ENCODE results near the gene FAM83G.
A peak's percentile ranks its signal among the peaks of the same experiment; 100 is the strongest.

Gene FAM83G

GRCh38 chr17:19013806-19014627 lies 9.5 kb upstream of the FAM83G start:
- Histone ChIP-seq H3K27me3 (ENCODE audit: control insufficient read depth, insufficient read depth, low read length) (peaks cover 14% of the 10 kb centered on the region), H3K4me2 (ENCODE audit: low read length) (no peak overlapping the region), H3K36me3 (ENCODE audit: insufficient read depth, low read length) (no peaks in the 10 kb centered on the region), H3K9me3 (replicated peaks; ENCODE audit: low read length) (no peaks in the 10 kb centered on the region), H3K4me3 (ENCODE audit: low read length) (no peak overlapping the region), H3K4me1 (ENCODE audit: control insufficient read depth, insufficient read depth, low read length) (peaks cover 5% of the 10 kb centered on the region), H3K9ac (ENCODE audit: low read depth, low read length) (no peak overlapping the region)

- Histone ChIP-seq H3K4me2 (ENCODE audit: low read length) (no peak overlapping the region), H3K4me3 (ENCODE audit: low read length) (no peak overlapping the region), H3K27me3 (ENCODE audit: control insufficient read depth, insufficient read depth, low read length) (peaks cover 6% of the 10 kb centered on the region), H3K4me1 (ENCODE audit: control insufficient read depth, insufficient read depth, low read length) (peaks cover 5% of the 10 kb centered on the region), H3K36me3 (ENCODE audit: insufficient read depth, low read length) (no peaks in the 10 kb centered on the region), H3K9ac (ENCODE audit: low read depth, low read length) (no peak overlapping the region), H3K9me3 (replicated peaks; ENCODE audit: low read length) (no peaks in the 10 kb centered on the region)
These were observed 8.7 kb upstream of the FAM83G start for GRCh38 chr17:19013226-19013625.

GRCh38 chr17:19012171-19013080 lies 7.9 kb upstream of the FAM83G start:
- Histone ChIP-seq H3K36me3 (ENCODE audit: insufficient read depth, low read length) (no peaks in the 10 kb centered on the region), H3K9ac (ENCODE audit: low read depth, low read length) (no peak overlapping the region), H3K4me1 (ENCODE audit: control insufficient read depth, insufficient read depth, low read length) (peaks cover 5% of the 10 kb centered on the region), H3K4me3 (ENCODE audit: low read length) (no peak overlapping the region), H3K4me2 (ENCODE audit: low read length) (no peak overlapping the region), H3K9me3 (replicated peaks; ENCODE audit: low read length) (no peaks in the 10 kb centered on the region), H3K27me3 (ENCODE audit: control insufficient read depth, insufficient read depth, low read length) (peaks cover 3% of the 10 kb centered on the region)

GRCh38 chr17:19011581-19011980 lies 7.0 kb upstream of the FAM83G start:
- H3K27me3 ChIP-seq (ENCODE audit: control insufficient read depth, insufficient read depth, low read length), result peaks cover 3% of the 10 kb centered on the region
- H3K36me3 ChIP-seq (ENCODE audit: insufficient read depth, low read length), result no peaks in the 10 kb centered on the region
- no peaks in the 10 kb centered on the region for H3K9me3 ChIP-seq (replicated peaks; ENCODE audit: low read length)
- H3K4me2 ChIP-seq (ENCODE audit: low read length), result no peak overlapping the region
- H3K4me3 ChIP-seq (ENCODE audit: low read length), result no peak overlapping the region
- H3K4me1 ChIP-seq (ENCODE audit: control insufficient read depth, insufficient read depth, low read length), result peaks cover 5% of the 10 kb centered on the region
- no peak overlapping the region for H3K9ac ChIP-seq (ENCODE audit: low read depth, low read length)

- Histone ChIP-seq H3K4me3 (ENCODE audit: low read length) (no peak overlapping the region), H3K36me3 (ENCODE audit: insufficient read depth, low read length) (no peaks in the 10 kb centered on the region), H3K4me2 (ENCODE audit: low read length) (no peak overlapping the region), H3K4me1 (ENCODE audit: control insufficient read depth, insufficient read depth, low read length) (peaks cover 5% of the 10 kb centered on the region), H3K27me3 (ENCODE audit: control insufficient read depth, insufficient read depth, low read length) (peaks cover 3% of the 10 kb centered on the region), H3K9me3 (replicated peaks; ENCODE audit: low read length) (no peaks in the 10 kb centered on the region), H3K9ac (ENCODE audit: low read depth, low read length) (no peak overlapping the region)
These were observed 6.4 kb upstream of the FAM83G start for GRCh38 chr17:19010729-19011505.

- no peaks in the 10 kb centered on the region for H3K27me3 ChIP-seq (ENCODE audit: control insufficient read depth, insufficient read depth, low read length)
- no peak overlapping the region for H3K4me3 ChIP-seq (ENCODE audit: low read length)
- peaks cover 8% of the 10 kb centered on the region for H3K4me1 ChIP-seq (ENCODE audit: control insufficient read depth, insufficient read depth, low read length)
These were observed 5.4 kb upstream of the FAM83G start for GRCh38 chr17:19009970-19010369.

GRCh38 chr17:19006698-19007097 lies 2.1 kb upstream of the FAM83G start:
- no peaks in the 10 kb centered on the region for H3K36me3 ChIP-seq (ENCODE audit: insufficient read depth, low read length)
- H3K9me3 ChIP-seq (replicated peaks; ENCODE audit: low read length), result no peaks in the 10 kb centered on the region
- no peak overlapping the region for H3K4me2 ChIP-seq (ENCODE audit: low read length)
- no peaks in the 10 kb centered on the region for H3K27me3 ChIP-seq (ENCODE audit: control insufficient read depth, insufficient read depth, low read length)
- H3K4me1 ChIP-seq (ENCODE audit: control insufficient read depth, insufficient read depth, low read length), result peaks cover 34% of the 10 kb centered on the region
- H3K4me3 ChIP-seq (ENCODE audit: low read length), result no peak overlapping the region
- no peak overlapping the region for H3K9ac ChIP-seq (ENCODE audit: low read depth, low read length)

More at GRCh38 chr17:19009970-19010369, 5.4 kb upstream of the FAM83G start:
- no peaks in the 10 kb centered on the region for H3K36me3 ChIP-seq (ENCODE audit: insufficient read depth, low read length)
- no peak overlapping the region for H3K9ac ChIP-seq (ENCODE audit: low read depth, low read length)
- H3K4me2 ChIP-seq (ENCODE audit: low read length), result no peak overlapping the region
- H3K9me3 ChIP-seq (replicated peaks; ENCODE audit: low read length), result no peaks in the 10 kb centered on the region

GRCh38 chr17:19005789-19006430 lies 1.3 kb upstream of the FAM83G start:
- Histone ChIP-seq H3K4me2 (ENCODE audit: low read length) (no peak overlapping the region), H3K4me1 (ENCODE audit: control insufficient read depth, insufficient read depth, low read length) (peaks cover 36% of the 10 kb centered on the region), H3K4me3 (ENCODE audit: low read length) (no peak overlapping the region), H3K27me3 (ENCODE audit: control insufficient read depth, insufficient read depth, low read length) (no peaks in the 10 kb centered on the region), H3K36me3 (ENCODE audit: insufficient read depth, low read length) (no peaks in the 10 kb centered on the region), H3K9me3 (replicated peaks; ENCODE audit: low read length) (no peaks in the 10 kb centered on the region), H3K9ac (ENCODE audit: low read depth, low read length) (no peak overlapping the region)

- H3K9me3 ChIP-seq (replicated peaks; ENCODE audit: low read length), result no peaks in the 10 kb centered on the region
- peak overlapping the region; percentile 89 for H3K4me2 ChIP-seq (ENCODE audit: low read length)
- peak overlapping the region; percentile 81 for H3K9ac ChIP-seq (ENCODE audit: low read depth, low read length)
- peak overlapping the region; percentile 70 for H3K4me3 ChIP-seq (ENCODE audit: low read length)
- H3K4me1 ChIP-seq (ENCODE audit: control insufficient read depth, insufficient read depth, low read length), result peaks cover 42% of the 10 kb centered on the region
- no peaks in the 10 kb centered on the region for H3K27me3 ChIP-seq (ENCODE audit: control insufficient read depth, insufficient read depth, low read length)
- H3K36me3 ChIP-seq (ENCODE audit: insufficient read depth, low read length), result no peaks in the 10 kb centered on the region
These were observed 691 bp upstream of the FAM83G start for GRCh38 chr17:19005137-19005773.

GRCh38 chr17:19003543-19004420 lies 782 bp downstream of the FAM83G start:
- Histone ChIP-seq H3K4me2 (ENCODE audit: low read length) (peak overlapping the region; percentile 89), H3K9me3 (replicated peaks; ENCODE audit: low read length) (no peaks in the 10 kb centered on the region), H3K4me3 (ENCODE audit: low read length) (peak overlapping the region; percentile 70), H3K4me1 (ENCODE audit: control insufficient read depth, insufficient read depth, low read length) (peaks cover 44% of the 10 kb centered on the region), H3K9ac (ENCODE audit: low read depth, low read length) (peak overlapping the region; percentile 81), H3K27me3 (ENCODE audit: control insufficient read depth, insufficient read depth, low read length) (no peaks in the 10 kb centered on the region), H3K36me3 (ENCODE audit: insufficient read depth, low read length) (peaks cover 3% of the 10 kb centered on the region)
